Loucy (cell line): Measurements from ENCODE around the gene RUFY2.

Experiments used
- H2AFZ ChIP-seq: fragments of 200-600 bp; sonication (generic); 2 replicates; pipeline ENCODE4 v1.6.0; 2016; ENCODE audit warnings: antibody characterized with exemption, mild to moderate bottlenecking, low read length, moderate library complexity
- H3F3A ChIP-seq: fragments of 200-600 bp; 2 replicates; pipeline ENCODE4 v1.6.0; 2016; ENCODE audit warnings: antibody characterized with exemption, low read depth, mild to moderate bottlenecking
- H3K27me3 ChIP-seq: fragments of 200-600 bp; sonication (generic); 2 replicates; pipeline ENCODE4 v1.6.1; 2014; ENCODE audit warnings: low read length, mild to moderate bottlenecking; ENCODE audit not compliant: insufficient read depth, poor library complexity, severe bottlenecking
- H3K36me3 ChIP-seq: fragments of 200-600 bp; sonication (generic); 2 replicates; pipeline ENCODE4 v1.6.1; 2016; ENCODE audit warnings: low read length; ENCODE audit not compliant: insufficient read depth
- H3K4me1 ChIP-seq: fragments of 200-600 bp; sonication (generic); 2 replicates; pipeline ENCODE4 v1.5.1; 2014; ENCODE audit warnings: low read length, mild to moderate bottlenecking; ENCODE audit not compliant: insufficient read depth, poor library complexity, severe bottlenecking
- H3K4me2 ChIP-seq: fragments of 200-600 bp; sonication (generic); 2 replicates; pipeline ENCODE4 v1.6.0; 2014; ENCODE audit warnings: antibody characterized with exemption, low read length, low read depth, mild to moderate bottlenecking; ENCODE audit not compliant: poor library complexity, severe bottlenecking
- H3K4me3 ChIP-seq: fragments of 200-600 bp; sonication (generic); 2 replicates; pipeline ENCODE4 v1.5.1; 2014; ENCODE audit warnings: low read length, mild to moderate bottlenecking, mixed read lengths; ENCODE audit not compliant: poor library complexity, severe bottlenecking
- H3K79me2 ChIP-seq: fragments of 200-600 bp; sonication (generic); 2 replicates; pipeline ENCODE4 v1.6.1; 2014; ENCODE audit warnings: low read length; ENCODE audit not compliant: insufficient read depth
- H3K9ac ChIP-seq: fragments of 200-600 bp; sonication (generic); 2 replicates; pipeline ENCODE4 v1.6.0; 2014; ENCODE audit warnings: mild to moderate bottlenecking, low read depth, low read length, moderate library complexity; ENCODE audit not compliant: poor library complexity, severe bottlenecking
- H3K9me2 ChIP-seq: fragments of 200-600 bp; sonication (generic); replicated peaks from 2 replicates; pipeline ENCODE4 v1.6.1; 2016; ENCODE audit warnings: low read depth, low read length, mixed read lengths
- H3K9me3 ChIP-seq: fragments of 200-600 bp; sonication (generic); 2 replicates; pipeline ENCODE4 v1.6.1; 2014; ENCODE audit warnings: mild to moderate bottlenecking, antibody characterized with exemption, low read length, low read depth; ENCODE audit not compliant: insufficient read depth
- H4K20me1 ChIP-seq: fragments of 200-600 bp; sonication (generic); 2 replicates; pipeline ENCODE4 v1.6.0; 2014; ENCODE audit warnings: antibody characterized with exemption, low read length, mild to moderate bottlenecking; ENCODE audit not compliant: insufficient read depth, poor library complexity, severe bottlenecking
- EZH2phosphoT487 ChIP-seq: fragments of 200-600 bp; IDR thresholded peaks from 2 replicates; pipeline ENCODE4 v1.6.1; 2018; ENCODE audit warnings: antibody characterized with exemption, mild to moderate bottlenecking, moderate library complexity, borderline replicate concordance
- TF ChIP-seq, protein P1 (sequence below): fragments of 200-600 bp; sonication (generic); conservative IDR thresholded peaks from 2 replicates; pipeline ENCODE4 v1.5.1; 2014; ENCODE audit warnings: mild to moderate bottlenecking, antibody characterized with exemption, low read length

The RUFY2 gene

DNA sequence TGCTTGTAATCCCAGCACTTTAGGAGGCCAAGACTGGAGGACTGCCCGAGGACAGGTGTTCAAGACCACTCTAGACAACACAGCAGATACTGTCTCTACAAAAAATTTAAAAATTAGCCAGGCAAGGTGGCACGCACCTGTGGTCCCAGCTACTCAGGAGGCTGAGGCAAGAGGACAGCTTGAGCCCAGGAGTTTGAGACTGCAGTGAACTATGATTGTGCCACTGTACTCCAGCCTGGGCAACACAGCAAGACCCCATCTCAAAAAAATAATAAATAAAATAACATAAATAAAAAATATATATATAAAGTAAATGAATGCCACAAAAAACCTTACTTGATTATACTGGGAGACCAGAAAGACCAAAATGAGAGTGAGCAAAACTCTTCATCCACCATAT is 53.5 kb downstream of the RUFY2 start:
- Histone ChIP-seq H3K36me3 (peaks cover 6% of the 10 kb centered on the region; the same call in 1 of the 2 replicates), H3K9me2 (no peaks in the 10 kb centered on the region), H3K79me2 (no peaks in the 10 kb centered on the region), H3K4me3 (no peak overlapping the region), H2AFZ (no peak overlapping the region), H3K27me3 (no peaks in the 10 kb centered on the region), H3K9me3 (no peaks in the 10 kb centered on the region), H3K4me1 (no peaks in the 10 kb centered on the region), H4K20me1 (no peaks in the 10 kb centered on the region), H3K4me2 (no peak overlapping the region), H3F3A (no peaks in the 10 kb centered on the region), H3K9ac (no peak overlapping the region)
- TF ChIP-seq, protein P1, sequence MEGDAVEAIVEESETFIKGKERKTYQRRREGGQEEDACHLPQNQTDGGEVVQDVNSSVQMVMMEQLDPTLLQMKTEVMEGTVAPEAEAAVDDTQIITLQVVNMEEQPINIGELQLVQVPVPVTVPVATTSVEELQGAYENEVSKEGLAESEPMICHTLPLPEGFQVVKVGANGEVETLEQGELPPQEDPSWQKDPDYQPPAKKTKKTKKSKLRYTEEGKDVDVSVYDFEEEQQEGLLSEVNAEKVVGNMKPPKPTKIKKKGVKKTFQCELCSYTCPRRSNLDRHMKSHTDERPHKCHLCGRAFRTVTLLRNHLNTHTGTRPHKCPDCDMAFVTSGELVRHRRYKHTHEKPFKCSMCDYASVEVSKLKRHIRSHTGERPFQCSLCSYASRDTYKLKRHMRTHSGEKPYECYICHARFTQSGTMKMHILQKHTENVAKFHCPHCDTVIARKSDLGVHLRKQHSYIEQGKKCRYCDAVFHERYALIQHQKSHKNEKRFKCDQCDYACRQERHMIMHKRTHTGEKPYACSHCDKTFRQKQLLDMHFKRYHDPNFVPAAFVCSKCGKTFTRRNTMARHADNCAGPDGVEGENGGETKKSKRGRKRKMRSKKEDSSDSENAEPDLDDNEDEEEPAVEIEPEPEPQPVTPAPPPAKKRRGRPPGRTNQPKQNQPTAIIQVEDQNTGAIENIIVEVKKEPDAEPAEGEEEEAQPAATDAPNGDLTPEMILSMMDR, result no peak
- no peak for TF ChIP-seq EZH2phosphoT487

DNA sequence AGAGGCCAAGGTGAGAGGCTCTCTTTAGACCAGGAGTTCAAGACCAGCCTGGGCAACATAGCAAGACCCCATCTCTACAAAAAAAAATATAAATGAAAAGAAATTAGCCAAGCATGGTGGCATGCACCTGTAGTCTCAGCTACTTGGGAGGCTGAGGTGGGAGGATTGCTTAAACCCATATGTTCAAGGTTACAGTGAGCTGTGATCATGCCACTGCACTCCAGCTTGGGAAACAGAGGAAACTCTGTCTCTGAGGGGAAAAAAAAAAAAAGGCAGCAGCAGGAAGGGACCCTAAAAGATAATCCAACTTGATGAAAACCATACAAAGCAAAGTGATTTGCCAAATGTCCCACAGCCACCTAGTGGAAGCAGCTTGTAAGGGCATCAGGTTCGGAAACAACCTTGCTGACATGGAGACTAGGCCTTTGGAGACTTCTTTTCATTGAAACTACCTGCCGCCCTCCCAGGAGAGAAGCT is 58.8 kb downstream of the RUFY2 start:
- H3K9ac ChIP-seq, result no peak overlapping the region
- no peaks in the 10 kb centered on the region for H3K4me1 ChIP-seq
- no peak overlapping the region for H3K4me3 ChIP-seq
- H4K20me1 ChIP-seq, result peaks cover 11% of the 10 kb centered on the region
- H2AFZ ChIP-seq, result no peak overlapping the region
- H3K9me2 ChIP-seq, result no peaks in the 10 kb centered on the region
- H3K9me3 ChIP-seq, result no peaks in the 10 kb centered on the region
- H3K27me3 ChIP-seq, result no peaks in the 10 kb centered on the region
- H3F3A ChIP-seq, result peaks cover 19% of the 10 kb centered on the region; the same call in 1 of the 2 replicates
- no peak overlapping the region for H3K4me2 ChIP-seq
- H3K36me3 ChIP-seq, result peaks cover 32% of the 10 kb centered on the region; the same call in 1 of the 2 replicates
- peaks cover 10% of the 10 kb centered on the region; the same call in 1 of the 2 replicates for H3K79me2 ChIP-seq
- TF ChIP-seq, protein P1, result peak; percentile 82
- no peak for TF ChIP-seq EZH2phosphoT487

DNA sequence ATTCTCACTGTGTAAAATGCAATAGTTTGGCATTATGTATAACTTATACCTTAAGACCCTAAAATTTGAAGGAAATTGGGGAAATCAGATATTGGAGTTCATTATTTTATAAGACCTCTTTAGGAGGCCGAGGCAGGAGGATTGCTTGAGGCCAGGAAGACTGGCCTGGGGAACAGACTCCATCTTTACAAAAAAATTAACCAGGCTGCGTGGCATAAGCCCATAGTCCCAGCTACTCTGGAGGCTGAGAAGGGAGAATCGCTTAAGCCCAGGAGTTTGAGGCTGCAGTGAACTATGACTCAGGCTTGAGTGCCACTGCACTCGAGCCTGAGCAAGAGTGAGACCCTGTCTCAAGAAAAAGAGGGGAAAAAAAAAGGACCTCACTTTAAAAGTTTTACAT is 60.3 kb downstream of the RUFY2 start:
- Histone ChIP-seq H3K36me3 (peaks cover 41% of the 10 kb centered on the region), H3K4me2 (no peak overlapping the region)
- no peak for TF ChIP-seq EZH2phosphoT487
- TF ChIP-seq, protein P1, result no peak

More for the DNA sequence above, 60.3 kb downstream of the RUFY2 start:
- H3K79me2 ChIP-seq, result peaks cover 25% of the 10 kb centered on the region
- H3K27me3 ChIP-seq, result no peaks in the 10 kb centered on the region
- no peak overlapping the region for H2AFZ ChIP-seq
- peaks cover 27% of the 10 kb centered on the region; the same call in 1 of the 2 replicates for H3F3A ChIP-seq
- H3K9me3 ChIP-seq, result no peaks in the 10 kb centered on the region
- H4K20me1 ChIP-seq, result peaks cover 27% of the 10 kb centered on the region
- H3K4me3 ChIP-seq, result no peak overlapping the region
- no peak overlapping the region for H3K9ac ChIP-seq
- no peaks in the 10 kb centered on the region for H3K9me2 ChIP-seq
- H3K4me1 ChIP-seq, result no peaks in the 10 kb centered on the region
